ENCODE data around the gene PRLR. TPM values are rescaled to one million over a fixed set of nuclear protein-coding genes. Genes with fewer than 3 reads are reported as not detected.

The PRLR gene
- polyA plus RNA-seq, 1 donor from 2014 or later: not detected

- Mint-ChIP-seq H3K27me3 (peaks cover 3% of the 10 kb centered on the region), H3K4me3 (no peak overlapping the region), H3K9me3 (peaks cover 0 to 12% (median 0%) of the 10 kb centered on the region in 3 donors), H3K36me3 (no peaks in the 10 kb centered on the region), H3K4me1 (no peaks in the 10 kb centered on the region), H3K27ac (no peak overlapping the region)
Measured at GRCh38 chr5:35166043-35166442, 64.2 kb downstream of the PRLR start.

GRCh38 chr5:35164860-35165542 is 65.3 kb downstream of the PRLR start:
- no peak overlapping the region for H3K27ac Mint-ChIP-seq
- H3K4me1 Mint-ChIP-seq: peaks cover 0 to 4% (median 0%) of the 10 kb centered on the region in 3 donors
- no peaks in the 10 kb centered on the region for H3K36me3 Mint-ChIP-seq
- H3K4me3 Mint-ChIP-seq: no peak overlapping the region
- H3K27me3 Mint-ChIP-seq: peaks cover 3% of the 10 kb centered on the region
- peaks cover 0 to 12% (median 0%) of the 10 kb centered on the region in 3 donors for H3K9me3 Mint-ChIP-seq

GRCh38 chr5:35163710-35164033 is 66.6 kb downstream of the PRLR start:
- Mint-ChIP-seq H3K36me3 (no peaks in the 10 kb centered on the region), H3K27me3 (peaks cover 3% of the 10 kb centered on the region), H3K4me1 (peaks cover 0 to 4% (median 0%) of the 10 kb centered on the region in 3 donors), H3K27ac (no peak overlapping the region), H3K4me3 (no peak overlapping the region), H3K9me3 (peaks cover 0 to 12% (median 0%) of the 10 kb centered on the region in 3 donors)

GRCh38 chr5:35162848-35163709 is 67.2 kb downstream of the PRLR start:
- no peak overlapping the region for H3K4me3 Mint-ChIP-seq
- H3K27ac Mint-ChIP-seq: no peak overlapping the region
- peaks cover 3% of the 10 kb centered on the region for H3K27me3 Mint-ChIP-seq
- peaks cover 0 to 10% (median 0%) of the 10 kb centered on the region in 3 donors for H3K9me3 Mint-ChIP-seq
- H3K4me1 Mint-ChIP-seq: peaks cover 0 to 4% (median 0%) of the 10 kb centered on the region in 3 donors
- H3K36me3 Mint-ChIP-seq: no peaks in the 10 kb centered on the region

- peaks cover 6% of the 10 kb centered on the region for H3K27me3 Mint-ChIP-seq
- no peaks in the 10 kb centered on the region for H3K36me3 Mint-ChIP-seq
- H3K9me3 Mint-ChIP-seq: no peaks in the 10 kb centered on the region
- no peak overlapping the region for H3K4me3 Mint-ChIP-seq
- no peak overlapping the region for H3K27ac Mint-ChIP-seq
- peaks cover 0 to 4% (median 0%) of the 10 kb centered on the region in 3 donors for H3K4me1 Mint-ChIP-seq
Measured at GRCh38 chr5:35161652-35162273, 68.5 kb downstream of the PRLR start.

GRCh38 chr5:35160486-35161116 is 69.7 kb downstream of the PRLR start:
- Mint-ChIP-seq H3K4me3 (no peak overlapping the region), H3K9me3 (peaks cover 0 to 2% (median 0%) of the 10 kb centered on the region in 3 donors), H3K27me3 (peaks cover 6% of the 10 kb centered on the region), H3K36me3 (no peaks in the 10 kb centered on the region), H3K4me1 (peaks cover 0 to 4% (median 0%) of the 10 kb centered on the region in 3 donors), H3K27ac (peak overlapping the region in 1 of 3 donors; percentile 30)

GRCh38 chr5:35159370-35159742 is 70.9 kb downstream of the PRLR start:
- H3K27ac Mint-ChIP-seq: peak overlapping the region in 1 of 3 donors; percentile 40
- peaks cover 0 to 4% (median 0%) of the 10 kb centered on the region in 3 donors for H3K4me1 Mint-ChIP-seq
- H3K9me3 Mint-ChIP-seq: peaks cover 0 to 4% (median 2%) of the 10 kb centered on the region in 3 donors
- no peaks in the 10 kb centered on the region for H3K36me3 Mint-ChIP-seq
- peaks cover 6% of the 10 kb centered on the region for H3K27me3 Mint-ChIP-seq
- H3K4me3 Mint-ChIP-seq: no peak overlapping the region

- Mint-ChIP-seq H3K4me3 (no peak overlapping the region), H3K9me3 (peaks cover 0 to 4% (median 2%) of the 10 kb centered on the region in 3 donors), H3K27me3 (peaks cover 6% of the 10 kb centered on the region), H3K36me3 (no peaks in the 10 kb centered on the region), H3K4me1 (peaks cover 0 to 4% (median 0%) of the 10 kb centered on the region in 3 donors), H3K27ac (no peak overlapping the region)
Measured at GRCh38 chr5:35158622-35159369, 71.5 kb downstream of the PRLR start.

- no peak overlapping the region for H3K27ac Mint-ChIP-seq
Measured at GRCh38 chr5:35158204-35158603, 72.1 kb downstream of the PRLR start.

GRCh38 chr5:35153375-35153932 is 76.8 kb downstream of the PRLR start:
- Mint-ChIP-seq H3K9me3 (peaks cover 0 to 4% (median 2%) of the 10 kb centered on the region in 3 donors), H3K4me3 (peak overlapping the region in 1 of 4 donors; percentile 14), H3K36me3 (no peaks in the 10 kb centered on the region), H3K4me1 (peaks cover 0 to 7% (median 4%) of the 10 kb centered on the region in 3 donors), H3K27ac (no peak overlapping the region), H3K27me3 (peaks cover 13% of the 10 kb centered on the region)

More at GRCh38 chr5:35158204-35158603, 72.1 kb downstream of the PRLR start:
- Mint-ChIP-seq H3K27me3 (peaks cover 9% of the 10 kb centered on the region), H3K4me1 (peaks cover 2 to 6% (median 4%) of the 10 kb centered on the region in 3 donors), H3K36me3 (no peaks in the 10 kb centered on the region), H3K4me3 (no peak overlapping the region), H3K9me3 (peaks cover 0 to 4% (median 2%) of the 10 kb centered on the region in 3 donors)

- Mint-ChIP-seq H3K27ac (no peak overlapping the region), H3K9me3 (peaks cover 0 to 4% (median 2%) of the 10 kb centered on the region in 3 donors), H3K36me3 (no peaks in the 10 kb centered on the region), H3K27me3 (peaks cover 13% of the 10 kb centered on the region), H3K4me1 (peaks cover 0 to 7% (median 4%) of the 10 kb centered on the region in 3 donors), H3K4me3 (no peak overlapping the region)
Measured at GRCh38 chr5:35152733-35153132, 77.6 kb downstream of the PRLR start.

GRCh38 chr5:35151146-35151920 is 79.0 kb downstream of the PRLR start:
- Mint-ChIP-seq H3K27ac (no peak overlapping the region), H3K4me1 (peaks cover 0 to 7% (median 4%) of the 10 kb centered on the region in 3 donors), H3K27me3 (peaks cover 9% of the 10 kb centered on the region), H3K9me3 (peaks cover 0 to 4% (median under 1%) of the 10 kb centered on the region in 3 donors), H3K4me3 (no peak overlapping the region), H3K36me3 (no peaks in the 10 kb centered on the region)

- H3K4me1 Mint-ChIP-seq: peaks cover 0 to 7% (median 4%) of the 10 kb centered on the region in 3 donors
- peaks cover 2% of the 10 kb centered on the region for H3K36me3 Mint-ChIP-seq
- peaks cover 0 to 1% (median 0%) of the 10 kb centered on the region in 3 donors for H3K9me3 Mint-ChIP-seq
- peaks cover 8% of the 10 kb centered on the region for H3K27me3 Mint-ChIP-seq
- no peak overlapping the region for H3K27ac Mint-ChIP-seq
- no peak overlapping the region for H3K4me3 Mint-ChIP-seq
Measured at GRCh38 chr5:35149041-35149440, 81.2 kb downstream of the PRLR start.

All from IgD-negative memory B cell (primary cell).